Measurements from ENCODE around the gene ALK. TPM values are rescaled to one million over a fixed set of nuclear protein-coding genes. Genes with fewer than 3 reads are reported as not detected.

ALK gene
- total RNA-seq, 1 experiment from 2014 or later = 0.06 TPM

DNA sequence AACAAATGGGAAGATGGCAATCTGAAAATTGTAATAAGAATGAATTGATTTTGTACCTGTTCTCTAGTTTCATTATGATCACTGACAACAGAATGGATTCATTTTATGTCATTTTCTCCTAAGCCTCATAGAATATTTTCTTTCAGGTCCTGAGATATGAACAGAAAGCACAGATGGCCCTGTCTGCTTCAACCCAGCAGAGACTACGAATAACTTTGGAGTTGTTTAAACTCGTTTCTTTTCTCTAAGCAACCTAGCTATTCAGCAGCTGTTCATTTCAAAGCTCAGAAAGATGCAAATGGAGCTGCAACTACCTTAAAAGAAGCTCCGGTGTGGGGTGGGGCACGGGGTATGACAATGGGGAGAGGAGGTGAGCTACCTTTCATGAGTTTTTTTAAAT is 124.9 kb downstream of the ALK start:
- DNase-seq (ENCODE audit: low read depth) = no peak

DNA sequence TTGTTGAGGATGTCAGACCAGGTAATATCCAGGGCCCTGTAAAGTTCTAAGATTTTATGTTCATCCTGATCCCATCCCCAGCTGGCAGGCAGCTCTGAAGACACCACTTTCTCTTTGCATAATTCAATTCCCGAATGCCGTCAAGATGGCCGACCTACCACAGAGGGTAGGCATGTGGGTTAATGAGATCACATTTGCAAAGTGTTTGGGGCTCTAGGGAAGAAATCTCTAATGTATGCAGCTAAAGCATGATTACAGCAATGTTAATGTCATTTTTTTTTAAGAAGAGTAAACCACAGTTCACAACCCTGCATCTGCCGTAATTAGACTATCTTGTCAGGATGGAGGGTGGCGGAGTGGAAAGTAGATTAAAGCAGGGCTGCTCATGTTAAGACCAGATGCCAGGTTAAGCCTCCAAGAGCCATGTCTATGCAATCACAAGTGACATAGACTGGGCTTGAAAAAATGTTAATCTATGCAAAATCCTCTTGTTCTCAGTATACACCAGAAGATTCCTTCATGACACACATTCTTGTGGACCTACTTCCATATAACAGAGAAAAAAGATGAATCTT is 131.4 kb downstream of the ALK start:
- no peak for DNase-seq (ENCODE audit: low read depth)

DNA sequence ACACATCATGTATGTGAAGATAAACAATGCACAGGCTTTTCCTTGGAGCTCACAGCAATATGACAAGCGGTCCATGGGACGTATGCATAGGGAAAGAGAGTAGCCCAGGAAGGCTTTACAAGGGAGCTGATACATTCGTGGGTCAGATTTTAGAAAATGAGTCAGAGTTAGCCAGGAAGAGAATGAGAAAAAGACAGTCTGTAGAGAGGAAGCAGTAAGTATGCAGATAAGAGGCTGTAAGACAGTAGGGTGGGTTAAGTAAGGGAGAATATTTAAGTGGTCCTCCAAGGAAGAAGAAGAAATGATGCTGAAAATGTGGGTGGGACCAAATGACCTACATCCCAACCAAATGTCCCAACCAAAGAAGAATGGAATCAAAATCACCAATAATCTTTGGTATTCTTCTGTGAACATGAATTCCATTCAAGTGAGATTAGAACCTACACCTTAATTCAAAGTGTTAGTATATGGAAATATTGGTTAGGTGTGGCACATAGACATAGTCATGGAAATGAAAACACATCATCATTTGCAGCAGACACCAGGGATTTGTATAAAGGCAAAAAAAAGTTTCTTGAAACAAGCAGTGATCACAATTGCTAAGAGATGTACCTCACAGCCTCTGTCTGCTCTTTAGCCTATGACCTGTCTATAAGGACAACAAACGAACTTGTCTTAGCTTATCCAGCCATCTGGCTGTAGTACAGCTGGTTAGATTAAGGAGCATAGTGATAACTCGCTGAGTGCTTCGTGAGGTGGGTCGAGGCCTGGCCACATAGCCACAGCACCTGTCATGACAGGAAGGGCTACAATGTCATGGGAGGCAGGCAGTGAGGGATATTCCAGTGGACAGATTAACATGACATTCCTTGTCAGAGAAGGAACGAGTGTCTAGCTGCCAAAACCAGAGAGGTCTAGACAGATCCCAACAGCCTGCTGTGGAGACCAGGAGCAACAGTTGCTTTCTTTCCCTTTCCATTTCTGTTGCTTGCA is 133.6 kb downstream of the ALK start:
- no peak for DNase-seq (ENCODE audit: low read depth)

DNA sequence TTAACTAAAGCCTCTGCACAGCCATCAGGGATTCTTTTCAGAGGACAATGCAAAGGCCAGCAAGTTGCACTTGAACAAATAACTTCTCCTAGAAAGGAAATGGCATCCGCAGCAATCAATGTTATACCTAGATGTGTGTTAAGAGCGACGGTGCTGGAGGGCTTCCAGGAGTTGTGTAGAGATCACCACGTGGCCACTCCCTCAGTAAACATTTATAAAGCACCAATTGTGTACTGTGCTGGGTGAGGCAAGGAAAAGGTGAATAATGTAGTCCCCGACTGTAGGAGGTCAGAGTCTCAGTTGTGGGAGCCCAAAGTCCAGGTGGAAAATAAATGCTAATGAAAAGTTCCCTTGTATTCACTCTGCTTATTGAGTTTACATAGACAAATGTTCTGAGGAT is 135.0 kb downstream of the ALK start:
- no peak for DNase-seq (ENCODE audit: low read depth)

DNA sequence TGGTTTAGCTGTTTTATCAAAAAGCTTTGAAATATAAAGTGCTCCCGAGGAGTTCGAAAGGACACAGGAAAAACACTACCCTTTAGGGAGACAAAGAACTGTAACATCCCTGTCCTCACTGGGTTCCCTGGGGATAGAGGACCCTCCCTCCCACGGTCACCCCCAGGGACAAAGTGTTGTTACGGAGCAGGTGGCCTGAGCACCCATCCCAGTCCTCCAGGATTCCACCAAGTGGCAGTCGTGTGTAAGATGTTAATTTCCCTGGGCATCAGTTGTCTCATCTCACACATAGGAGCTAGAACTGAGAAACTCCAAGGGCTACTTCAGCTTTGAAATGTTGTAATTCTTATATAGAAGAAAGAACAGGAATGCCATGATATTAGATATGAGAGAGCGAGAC is 137.7 kb downstream of the ALK start:
- no peak for DNase-seq (ENCODE audit: low read depth)

DNA sequence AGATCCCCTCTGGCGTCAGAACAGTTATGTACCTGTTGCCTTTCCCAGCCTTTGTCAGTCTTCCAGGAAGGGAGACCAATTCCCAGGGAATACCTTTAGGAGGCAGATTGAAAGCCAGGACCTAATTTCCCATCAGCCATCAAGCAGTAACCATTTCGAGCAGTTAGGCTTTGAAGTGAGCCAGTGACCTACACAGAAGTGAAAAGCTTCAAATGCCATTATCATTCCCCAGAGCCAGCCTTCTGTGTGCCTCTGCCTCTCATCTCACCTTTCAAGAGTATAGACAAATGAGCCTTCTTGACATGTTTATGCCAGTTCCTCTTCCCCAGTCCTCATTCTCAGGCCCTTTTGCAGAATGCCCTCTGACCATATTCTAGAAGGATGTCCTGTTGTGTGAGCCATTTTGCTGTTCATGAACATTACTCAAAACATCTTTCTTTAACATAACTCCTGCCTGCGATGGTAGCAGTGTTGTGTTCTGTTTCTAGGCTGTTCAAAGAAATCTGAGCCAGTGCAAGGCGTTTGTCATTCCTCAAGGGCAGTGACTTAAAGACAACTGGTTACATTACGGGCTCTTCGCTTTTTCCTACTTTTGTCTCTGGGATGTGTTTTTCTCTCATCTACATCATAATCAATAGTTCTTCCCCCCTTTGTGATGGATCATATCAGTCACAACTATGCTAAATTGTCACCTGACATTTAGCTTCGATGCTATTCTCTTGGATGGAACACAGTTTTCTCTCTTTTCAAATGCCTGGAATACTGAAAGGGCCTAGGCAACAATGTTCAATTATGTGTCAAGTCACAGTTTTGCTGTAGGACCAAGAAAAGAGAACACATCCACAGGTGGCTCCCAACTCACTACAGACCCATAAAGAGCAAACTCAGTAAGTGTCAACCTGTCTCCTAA is 138.6 kb downstream of the ALK start:
- DNase-seq (ENCODE audit: low read depth) = no peak

DNA sequence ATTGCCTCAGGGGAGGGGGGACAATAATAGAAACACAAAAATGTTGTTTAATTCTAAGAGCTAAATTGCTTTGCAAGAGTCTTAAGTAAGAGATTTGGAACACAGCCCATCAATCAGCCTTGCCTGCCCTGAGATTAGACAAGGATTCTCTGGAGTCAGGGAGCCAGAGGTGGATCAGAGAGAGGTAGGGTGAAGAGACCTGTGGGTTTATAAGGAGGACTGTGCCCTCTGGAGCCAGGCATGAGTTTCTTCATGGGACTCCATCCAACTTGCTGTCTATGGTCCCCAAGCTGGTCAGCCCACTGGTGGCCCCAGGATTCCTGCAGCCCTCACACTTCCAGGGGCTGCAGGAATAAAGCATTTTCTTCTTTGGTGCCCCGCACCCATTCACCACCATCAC is 139.3 kb downstream of the ALK start:
- no peak for DNase-seq (ENCODE audit: low read depth)

DNA sequence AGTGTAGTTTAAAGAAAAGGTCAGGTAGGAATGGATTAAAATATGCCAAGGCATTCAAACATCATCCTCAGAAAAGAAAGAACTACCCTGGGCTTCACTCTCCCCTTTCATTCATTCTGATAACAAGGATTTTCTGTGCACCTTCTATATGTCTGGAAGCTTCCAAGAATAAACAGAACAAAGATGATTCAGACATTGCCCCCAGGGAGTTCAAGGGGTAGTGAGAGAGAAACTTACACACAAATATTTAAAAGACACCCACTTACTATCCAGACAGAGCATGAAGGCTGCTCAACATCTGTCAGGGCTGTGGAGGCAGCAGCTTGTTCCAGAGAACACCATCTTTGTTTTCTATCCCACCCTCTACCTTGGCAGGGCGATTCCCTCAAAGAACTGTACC is 140.5 kb downstream of the ALK start:
- DNase-seq (ENCODE audit: low read depth) = no peak

DNA sequence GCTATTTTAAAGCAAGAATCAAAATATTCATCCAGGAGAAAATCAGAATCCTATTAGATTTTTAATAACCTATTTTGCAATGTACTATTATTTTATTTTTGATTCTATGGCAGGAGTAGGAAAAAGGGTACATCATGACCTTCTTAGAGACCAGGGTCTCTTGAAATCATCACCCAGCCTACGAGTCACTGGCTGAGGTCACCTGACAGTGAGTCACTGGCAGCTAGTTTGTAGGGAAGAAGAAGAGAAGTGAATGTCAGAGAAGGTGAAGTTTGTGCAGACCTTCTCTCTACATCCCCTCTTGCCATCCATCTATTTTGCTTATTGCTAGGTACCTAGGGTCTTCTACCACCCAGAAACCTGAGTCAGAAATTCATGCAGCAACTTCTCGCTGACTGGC is 144.2 kb downstream of the ALK start:
- DNase-seq (ENCODE audit: low read depth) = peak; percentile 19

DNA sequence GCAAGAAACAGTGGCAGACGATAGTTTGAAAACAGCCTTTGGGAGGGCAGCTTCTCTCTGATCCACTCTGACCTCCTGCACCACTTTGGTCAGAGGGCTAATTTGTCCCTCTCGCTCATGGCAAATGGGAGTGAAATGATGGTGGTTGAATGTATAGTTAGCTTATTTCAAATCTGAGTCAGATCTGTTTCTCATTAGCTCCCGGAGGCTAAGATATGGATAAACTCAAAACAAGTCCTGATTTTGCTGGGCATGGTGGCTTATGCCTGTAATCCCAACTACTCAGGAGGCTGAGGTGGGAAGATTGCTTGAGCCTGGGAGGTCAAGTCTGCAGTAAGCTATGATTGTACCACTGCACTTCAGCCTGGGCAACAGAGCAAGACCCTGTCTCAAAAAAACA is 145.0 kb downstream of the ALK start:
- DNase-seq (ENCODE audit: low read depth) = no peak

DNA sequence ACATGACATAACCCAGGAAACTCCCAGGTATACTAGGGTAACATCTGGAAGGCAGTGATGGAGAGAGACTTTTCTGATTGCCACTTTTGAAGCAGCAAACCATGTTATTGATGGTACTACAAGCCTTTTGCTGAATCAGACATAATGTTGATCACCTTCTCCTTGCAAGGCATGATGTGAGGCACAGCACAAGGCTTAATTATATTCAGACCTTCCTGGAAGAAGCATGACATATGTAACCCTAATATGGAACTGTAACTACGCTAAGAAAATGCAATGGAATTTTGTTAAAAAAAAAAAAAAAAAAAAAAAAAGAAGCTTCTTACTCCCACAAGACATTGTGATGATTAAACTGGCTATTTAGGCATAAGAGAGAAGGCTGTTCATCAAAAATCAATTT is 145.4 kb downstream of the ALK start:
- DNase-seq (ENCODE audit: low read depth) = no peak

DNA sequence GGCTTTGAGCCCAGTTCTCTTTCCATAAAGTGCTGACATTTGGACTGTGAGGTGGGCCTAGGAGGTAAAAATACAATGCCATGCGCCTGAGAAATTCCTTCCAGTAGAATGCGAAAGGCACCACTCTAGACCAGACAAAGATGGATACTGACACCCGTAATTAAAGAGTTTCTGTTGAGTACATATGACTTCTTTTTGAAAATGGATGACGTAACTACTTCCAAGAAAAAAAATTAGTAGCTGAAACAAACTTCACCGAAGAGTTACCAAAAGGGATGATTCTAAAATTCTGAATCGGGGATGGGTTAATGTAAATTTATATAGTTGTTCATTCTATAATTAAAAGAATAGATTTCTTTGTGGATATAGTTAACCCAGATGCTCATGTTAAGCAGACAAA is 146.8 kb downstream of the ALK start:
- no peak for DNase-seq (ENCODE audit: low read depth)

DNA sequence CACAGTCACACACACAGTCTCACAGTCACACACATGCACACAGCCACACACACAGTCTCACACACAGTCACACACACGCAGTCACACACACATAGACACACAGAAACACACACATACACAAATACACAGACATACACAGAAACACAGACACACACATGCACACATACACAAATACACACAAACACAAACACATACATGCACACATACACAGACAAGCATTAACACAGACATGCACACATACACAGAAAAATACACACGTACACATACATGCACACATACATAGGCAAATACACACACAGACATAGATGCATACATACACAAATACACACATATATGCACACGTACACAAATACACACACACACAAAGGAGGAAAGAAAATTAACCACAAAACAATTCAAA is 150.5 kb downstream of the ALK start:
- DNase-seq (ENCODE audit: low read depth) = no peak

DNA sequence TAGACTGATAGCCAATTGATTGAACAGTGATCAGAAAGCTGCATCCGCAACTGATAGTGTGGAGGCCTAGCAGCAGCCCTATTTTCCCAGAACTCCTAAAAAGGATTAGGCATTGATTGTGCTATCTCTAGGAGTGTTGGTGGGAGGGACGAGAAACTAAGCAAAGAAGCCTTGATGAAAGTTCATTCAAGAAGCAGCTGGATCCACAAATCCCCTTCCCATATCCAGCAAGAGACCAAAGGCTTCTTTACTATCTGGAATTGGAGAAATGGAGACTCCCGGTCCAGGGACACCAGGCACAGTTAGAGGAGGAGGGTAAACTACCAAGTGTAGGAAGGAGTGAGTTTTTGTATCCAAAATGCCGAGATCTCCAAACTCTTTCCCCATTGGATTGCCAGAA is 151.5 kb downstream of the ALK start:
- DNase-seq (ENCODE audit: low read depth) = no peak

DNA sequence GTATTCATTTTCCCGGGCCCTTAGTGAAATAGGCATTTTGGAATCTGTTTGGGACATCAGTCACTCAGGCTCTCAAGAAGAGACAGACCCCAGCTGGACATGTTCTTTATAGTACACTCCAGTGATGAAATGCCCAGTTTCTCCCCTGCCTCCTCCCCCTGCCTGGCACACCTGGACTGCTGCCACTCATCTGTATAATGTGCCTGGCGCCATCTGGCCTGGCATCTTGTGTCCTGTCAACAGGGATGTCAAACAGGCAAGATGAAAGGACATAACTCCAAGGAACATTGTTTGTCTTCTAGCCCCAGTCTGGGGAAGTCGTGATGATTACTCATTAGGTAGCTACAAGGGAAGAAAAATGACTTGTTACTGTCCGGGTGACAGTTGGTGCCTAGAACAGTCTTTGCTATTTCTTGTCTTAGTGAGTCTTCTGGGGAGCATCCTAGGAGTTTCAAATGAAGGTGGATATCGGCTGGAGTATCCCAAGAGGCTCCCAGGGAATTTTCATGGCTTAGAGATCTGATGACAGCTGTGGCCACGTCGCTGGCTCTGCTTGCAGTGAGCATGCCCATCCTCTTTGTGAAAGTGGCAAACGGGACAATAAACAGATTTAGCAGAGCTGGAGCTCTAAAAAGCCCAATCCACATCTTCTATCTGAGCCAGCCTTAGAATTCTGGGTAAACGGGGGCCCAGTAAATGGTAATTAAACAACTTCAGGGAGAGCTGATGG is 153.6 kb downstream of the ALK start:
- DNase-seq (ENCODE audit: low read depth) = peak; percentile 27

DNA sequence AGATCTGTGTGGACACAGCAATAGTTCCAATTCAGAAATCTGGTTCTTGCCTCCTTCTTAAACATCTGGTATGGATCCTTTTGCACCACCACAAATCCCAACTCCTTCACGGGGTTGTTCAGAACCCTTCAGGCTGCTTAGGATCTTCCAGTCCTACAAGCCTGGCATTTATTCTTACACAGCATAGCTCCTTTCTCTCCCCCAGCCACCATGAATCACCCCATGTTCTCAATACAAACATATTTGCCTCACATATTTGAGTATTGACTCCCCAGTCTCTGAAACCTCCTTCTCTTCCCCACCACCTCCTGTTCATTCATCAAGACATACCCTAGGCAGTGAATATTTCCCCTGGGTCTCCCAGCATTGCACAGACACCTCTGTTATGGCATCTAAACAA is 155.2 kb downstream of the ALK start:
- peak; percentile 66 for DNase-seq (ENCODE audit: low read depth)

DNA sequence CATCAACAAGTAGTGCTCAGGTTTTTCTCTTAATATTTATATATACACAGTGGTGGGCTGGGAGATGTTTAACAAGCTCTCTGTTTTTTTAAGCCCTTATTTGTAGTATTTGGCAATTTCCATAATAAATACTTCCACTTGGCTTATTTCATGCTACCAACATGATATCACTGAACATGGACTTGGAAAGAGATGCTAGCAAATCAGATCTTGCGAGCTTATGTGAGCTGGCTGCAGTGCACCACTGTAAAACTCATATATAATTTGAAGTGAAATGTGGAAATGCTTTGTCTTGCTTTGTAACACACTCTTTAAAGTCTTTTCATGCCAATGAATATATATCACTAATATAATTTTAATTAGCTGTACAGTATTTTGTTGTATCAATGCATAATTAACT is 155.7 kb downstream of the ALK start:
- no peak for DNase-seq (ENCODE audit: low read depth)

DNA sequence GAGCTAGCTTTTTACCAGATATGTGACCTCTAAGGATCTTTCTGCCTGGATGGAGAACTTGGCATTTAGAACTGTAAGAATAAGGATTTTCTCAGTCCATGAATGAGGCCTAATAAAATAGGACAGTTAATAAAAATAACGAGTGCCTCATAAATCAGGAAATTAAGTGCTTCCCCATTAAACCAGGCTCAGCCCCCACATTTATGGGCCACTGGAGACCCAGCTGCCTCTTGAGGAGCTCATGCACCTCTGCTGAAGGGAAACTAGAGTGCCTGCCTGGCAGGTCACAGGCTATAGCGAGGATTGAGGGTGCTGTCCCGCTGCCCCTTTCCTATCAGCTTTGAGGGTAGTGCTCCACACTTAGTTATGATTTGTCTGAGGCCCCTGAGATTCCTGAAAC is 158.0 kb downstream of the ALK start:
- DNase-seq (ENCODE audit: low read depth) = no peak

DNA sequence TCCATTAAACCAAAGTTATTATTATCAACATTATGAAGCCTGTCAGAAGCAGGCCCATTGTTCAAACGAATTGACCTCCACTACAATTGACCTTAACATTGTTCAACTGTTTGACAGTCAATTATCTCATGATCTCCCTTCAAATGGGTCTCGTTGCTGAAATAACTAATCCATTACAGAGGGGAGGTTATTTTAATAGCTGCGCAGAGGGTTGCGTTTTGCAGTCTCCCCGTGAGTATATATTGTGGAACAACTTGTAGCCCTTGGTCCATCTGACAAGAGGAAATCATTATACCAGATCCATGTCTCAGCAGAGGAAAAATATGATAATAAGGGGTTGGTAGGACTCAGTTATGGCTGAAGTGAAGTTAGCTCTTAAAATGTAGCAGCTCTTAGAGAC is 159.1 kb downstream of the ALK start:
- DNase-seq (ENCODE audit: low read depth) = no peak

DNA sequence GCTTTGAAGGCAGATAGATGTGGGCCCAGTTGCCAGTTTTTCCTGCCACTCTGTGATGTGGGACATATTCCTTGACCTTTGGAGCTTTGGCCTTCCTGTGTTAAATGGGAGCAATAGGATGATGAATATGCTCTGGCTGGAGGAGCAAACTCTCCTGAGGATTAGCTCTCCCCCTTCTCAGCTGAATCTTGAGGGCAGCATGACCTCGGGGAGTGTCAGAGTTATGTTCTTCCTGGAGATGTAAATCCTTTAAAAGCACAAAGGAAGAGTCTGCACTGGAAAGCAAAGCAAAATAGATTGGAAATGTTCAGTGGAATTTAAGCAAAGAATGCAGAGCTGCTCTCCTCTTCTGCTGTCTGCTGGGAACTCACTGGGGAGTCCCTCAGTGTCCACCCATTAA is 160.1 kb downstream of the ALK start:
- peak; percentile 35 for DNase-seq (ENCODE audit: low read depth)

DNA sequence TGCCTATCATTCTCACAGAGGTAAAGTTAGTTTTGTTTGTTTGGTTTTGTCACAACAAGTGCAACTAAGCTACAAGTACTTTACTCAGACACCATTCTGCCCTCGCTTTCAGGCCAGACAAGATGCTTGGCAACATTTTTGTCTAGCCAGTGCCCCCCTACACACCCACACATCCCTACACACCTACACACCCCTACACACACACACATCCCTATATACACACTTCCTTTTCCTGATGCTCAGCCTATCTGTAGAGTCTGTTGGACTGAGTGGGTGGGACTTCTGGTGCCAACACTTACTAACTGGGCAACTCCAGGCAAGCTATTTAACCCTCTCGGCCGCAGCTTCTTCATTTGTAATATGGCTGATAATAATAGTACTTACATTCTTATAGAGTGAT is 161.4 kb downstream of the ALK start:
- DNase-seq (ENCODE audit: low read depth) = no peak

DNA sequence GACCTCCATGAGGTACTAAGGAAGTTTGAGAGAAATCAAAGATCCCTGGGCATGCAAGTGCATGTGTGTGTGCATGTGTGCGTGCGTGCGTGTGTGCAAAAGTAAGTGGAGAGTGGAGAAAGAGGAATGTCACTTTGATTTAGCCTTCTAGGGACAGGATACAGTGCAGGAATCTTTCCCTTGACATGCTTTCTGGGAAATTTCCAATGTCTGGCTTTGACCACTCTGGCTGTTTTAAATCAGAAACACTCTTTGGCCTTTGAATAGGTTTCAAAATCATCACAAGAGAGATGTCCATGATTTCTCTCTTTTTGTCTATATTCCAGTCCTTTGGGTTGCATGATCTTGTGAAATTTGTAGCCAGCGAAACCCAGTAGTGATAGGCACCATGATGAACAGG is 162.0 kb downstream of the ALK start:
- DNase-seq (ENCODE audit: low read depth) = no peak

Measured in LHCN-M2 (cell line).